Measurements from ENCODE around the gene GNRHR.

The GNRHR gene

GRCh38 chr4:67700116-67700737, 54.0 kb downstream of the GNRHR start:
- DNase-seq, result no peak

- no peak for DNase-seq
Observed at GRCh38 chr4:67699603-67700002, 54.6 kb downstream of the GNRHR start.

- no peak for DNase-seq
Observed at GRCh38 chr4:67697860-67698687, 56.1 kb downstream of the GNRHR start.

GRCh38 chr4:67696061-67696460, 58.1 kb downstream of the GNRHR start:
- no peak for DNase-seq

- no peak for DNase-seq
Observed at GRCh38 chr4:67694662-67695061, 59.5 kb downstream of the GNRHR start.

- no peak for DNase-seq
Observed at GRCh38 chr4:67691328-67691727, 62.9 kb downstream of the GNRHR start.
